Measurements from ENCODE around the gene FRMD4B. TPM values are rescaled to one million over a fixed set of nuclear protein-coding genes. Genes with fewer than 3 reads are reported as not detected.

Gene FRMD4B
- polyA plus RNA-seq, 1 experiment = 0.09 TPM

DNA sequence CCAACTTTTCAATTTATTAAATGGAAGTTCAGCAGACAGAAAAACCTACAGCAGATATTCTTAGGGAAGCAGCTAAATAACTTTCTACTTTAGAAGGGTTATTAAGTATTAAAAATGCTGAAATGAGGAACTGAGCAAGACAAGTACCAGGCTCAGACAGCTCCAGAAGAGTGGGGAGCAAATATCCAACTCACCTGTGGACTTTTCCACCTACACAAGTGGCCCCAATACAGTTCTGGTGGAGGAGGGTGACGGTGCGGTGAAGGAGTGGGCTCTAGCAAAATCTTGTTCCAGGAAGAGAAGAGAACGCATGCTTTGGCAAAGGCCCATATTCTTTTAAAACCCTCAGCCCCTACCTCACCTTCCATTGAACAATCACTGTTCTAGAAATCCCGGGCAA is 133.7 kb downstream of the FRMD4B start:
- TF ChIP-seq, protein P1, sequence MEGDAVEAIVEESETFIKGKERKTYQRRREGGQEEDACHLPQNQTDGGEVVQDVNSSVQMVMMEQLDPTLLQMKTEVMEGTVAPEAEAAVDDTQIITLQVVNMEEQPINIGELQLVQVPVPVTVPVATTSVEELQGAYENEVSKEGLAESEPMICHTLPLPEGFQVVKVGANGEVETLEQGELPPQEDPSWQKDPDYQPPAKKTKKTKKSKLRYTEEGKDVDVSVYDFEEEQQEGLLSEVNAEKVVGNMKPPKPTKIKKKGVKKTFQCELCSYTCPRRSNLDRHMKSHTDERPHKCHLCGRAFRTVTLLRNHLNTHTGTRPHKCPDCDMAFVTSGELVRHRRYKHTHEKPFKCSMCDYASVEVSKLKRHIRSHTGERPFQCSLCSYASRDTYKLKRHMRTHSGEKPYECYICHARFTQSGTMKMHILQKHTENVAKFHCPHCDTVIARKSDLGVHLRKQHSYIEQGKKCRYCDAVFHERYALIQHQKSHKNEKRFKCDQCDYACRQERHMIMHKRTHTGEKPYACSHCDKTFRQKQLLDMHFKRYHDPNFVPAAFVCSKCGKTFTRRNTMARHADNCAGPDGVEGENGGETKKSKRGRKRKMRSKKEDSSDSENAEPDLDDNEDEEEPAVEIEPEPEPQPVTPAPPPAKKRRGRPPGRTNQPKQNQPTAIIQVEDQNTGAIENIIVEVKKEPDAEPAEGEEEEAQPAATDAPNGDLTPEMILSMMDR (IDR thresholded peaks at IDR 0.05; ENCODE audit: insufficient read depth, low read depth, low read length) = no peak
- Histone ChIP-seq H3K27me3 (ENCODE audit: control insufficient read depth, insufficient read depth, low read length) (no peaks in the 10 kb centered on the region; the same call in 1 of the 2 replicates), H3K4me3 (ENCODE audit: low read depth, low read length) (no peak overlapping the region), H3K36me3 (ENCODE audit: control insufficient read depth, insufficient read depth, low read length) (no peaks in the 10 kb centered on the region)
- ChIA-PET POLR2A (no interaction called here), CTCF (no interaction called here)
- no peak for DNase-seq (ENCODE audit: low read depth)

DNA sequence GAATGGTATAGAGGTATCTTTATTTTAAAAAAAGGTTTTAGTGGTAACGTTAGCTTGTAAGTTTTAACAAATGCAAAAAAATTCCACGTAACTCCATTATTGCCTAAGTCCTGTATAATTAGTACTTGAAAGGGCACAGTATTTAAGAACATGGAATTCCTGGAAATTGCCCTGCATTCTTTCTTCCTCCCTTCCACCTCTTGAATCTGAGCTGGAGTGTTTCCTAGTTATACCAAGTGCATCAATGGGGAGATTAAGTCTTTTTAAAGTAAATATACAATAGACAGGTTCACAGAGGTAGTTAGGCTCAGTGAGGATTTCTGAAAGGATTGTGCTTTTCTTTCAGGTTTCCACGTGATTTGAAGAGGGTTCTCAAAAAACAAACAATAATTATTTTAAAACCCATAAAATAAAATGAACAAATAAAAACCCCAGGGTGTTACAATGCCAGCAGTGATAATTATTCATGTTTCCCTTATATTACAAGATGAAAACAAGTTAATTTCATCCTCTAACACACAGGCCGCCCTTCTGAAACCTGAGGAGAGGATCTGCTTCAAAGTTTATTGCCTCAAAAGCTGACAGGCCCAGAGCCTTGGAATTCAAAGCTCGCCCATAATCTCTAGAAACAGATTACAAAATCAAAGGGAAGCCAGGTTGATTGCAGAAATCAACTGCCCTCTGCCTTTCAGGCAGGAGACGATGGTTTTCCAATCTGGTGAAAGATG is 134.6 kb downstream of the FRMD4B start:
- DNase-seq (ENCODE audit: low read depth) = no peak
- ChIA-PET CTCF (no interaction called here), POLR2A (interaction anchor here (0.6 kb wide), 1 partner anchor 320 kb away, joined by 4 read pairs; no protein-coding TSS in a partner anchor)
- TF ChIP-seq, protein P1 (IDR thresholded peaks at IDR 0.05; ENCODE audit: insufficient read depth, low read depth, low read length) = no peak
- H3K4me3 ChIP-seq (ENCODE audit: low read depth, low read length) = no peak overlapping the region
- no peaks in the 10 kb centered on the region; the same call in 1 of the 2 replicates for H3K27me3 ChIP-seq (ENCODE audit: control insufficient read depth, insufficient read depth, low read length)
- no peaks in the 10 kb centered on the region for H3K36me3 ChIP-seq (ENCODE audit: control insufficient read depth, insufficient read depth, low read length)

DNA sequence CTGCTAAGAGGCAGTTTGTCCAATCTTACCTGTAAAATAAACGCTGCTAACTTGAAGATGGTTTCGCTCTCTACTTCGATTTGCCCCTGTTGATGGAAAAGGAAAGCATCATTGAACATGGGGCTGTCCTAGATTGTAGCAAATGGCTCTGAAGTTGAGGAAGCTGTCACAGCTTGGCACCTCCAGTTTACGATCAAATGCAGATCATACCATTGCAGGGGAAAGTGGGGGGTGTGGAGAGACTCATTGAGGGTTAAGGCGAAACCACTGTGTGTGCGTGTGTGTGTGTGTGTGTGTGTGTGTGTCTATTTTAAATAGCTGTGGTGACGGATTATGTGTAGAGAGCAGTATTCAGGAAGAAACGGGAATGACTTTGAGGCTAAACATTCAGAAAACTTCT is 135.9 kb downstream of the FRMD4B start:
- ChIA-PET CTCF (interaction anchor here (1.2 kb wide), 2 partner anchors 14 to 89 kb away, joined by 3 read pairs; no protein-coding TSS in a partner anchor), POLR2A (no interaction called here)
- TF ChIP-seq, protein P1 (IDR thresholded peaks at IDR 0.05; ENCODE audit: insufficient read depth, low read depth, low read length) = no peak
- Histone ChIP-seq H3K27me3 (ENCODE audit: control insufficient read depth, insufficient read depth, low read length) (no peaks in the 10 kb centered on the region; the same call in 1 of the 2 replicates), H3K36me3 (ENCODE audit: control insufficient read depth, insufficient read depth, low read length) (no peaks in the 10 kb centered on the region), H3K4me3 (ENCODE audit: low read depth, low read length) (no peak overlapping the region)
- DNase-seq (ENCODE audit: low read depth) = no peak

DNA sequence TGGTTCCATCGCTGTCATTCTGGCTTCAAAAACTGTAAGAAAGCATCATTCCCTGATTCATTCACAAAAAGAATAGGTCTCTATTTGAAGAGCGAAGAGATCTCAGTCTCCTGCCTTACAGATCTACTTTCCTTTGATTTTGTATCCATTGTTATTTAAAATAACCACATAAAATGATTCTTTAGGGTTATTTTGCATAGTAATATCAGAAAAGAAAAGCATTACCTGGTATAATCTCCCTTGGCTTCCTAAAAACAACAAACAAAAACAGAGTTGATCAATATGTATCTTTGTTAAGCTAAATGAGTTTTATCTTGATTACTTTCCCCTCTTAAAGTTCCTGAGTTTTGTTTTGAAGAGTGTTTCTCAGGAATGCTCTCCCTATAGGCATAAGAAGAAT is 136.9 kb downstream of the FRMD4B start:
- Histone ChIP-seq H3K4me3 (ENCODE audit: low read depth, low read length) (no peak overlapping the region), H3K27me3 (ENCODE audit: control insufficient read depth, insufficient read depth, low read length) (peaks cover 1% of the 10 kb centered on the region; the same call in 1 of the 2 replicates), H3K36me3 (ENCODE audit: control insufficient read depth, insufficient read depth, low read length) (no peaks in the 10 kb centered on the region)
- TF ChIP-seq, protein P1 (IDR thresholded peaks at IDR 0.05; ENCODE audit: insufficient read depth, low read depth, low read length) = no peak
- no peak for DNase-seq (ENCODE audit: low read depth)
- POLR2A ChIA-PET = no interaction called here
- CTCF ChIA-PET = interaction anchor here (1.2 kb wide), 1 partner anchor 88 kb away, joined by 3 read pairs; no protein-coding TSS in a partner anchor

DNA sequence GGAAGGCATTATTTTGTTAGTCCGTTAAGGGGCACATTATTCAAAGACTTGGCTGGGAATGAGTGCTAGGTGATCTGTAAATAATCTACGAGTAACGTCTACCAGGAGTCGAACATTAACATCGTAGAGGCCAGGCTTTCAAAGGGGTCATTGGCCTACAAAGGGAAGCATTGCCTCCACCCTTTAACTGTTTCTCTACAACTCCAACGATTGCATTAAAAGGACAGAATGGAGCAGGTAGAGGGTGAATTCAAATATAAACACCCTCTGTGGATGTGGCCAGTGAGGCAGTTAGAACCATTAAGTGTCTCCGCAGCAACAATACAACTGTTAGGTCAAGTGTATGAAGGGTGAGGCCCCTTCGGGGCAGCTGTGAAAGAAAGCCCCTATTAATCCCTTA is 137.5 kb downstream of the FRMD4B start:
- Histone ChIP-seq H3K27me3 (ENCODE audit: control insufficient read depth, insufficient read depth, low read length) (peaks cover 1% of the 10 kb centered on the region; the same call in 1 of the 2 replicates), H3K36me3 (ENCODE audit: control insufficient read depth, insufficient read depth, low read length) (no peaks in the 10 kb centered on the region), H3K4me3 (ENCODE audit: low read depth, low read length) (no peak overlapping the region)
- ChIA-PET CTCF (no interaction called here), POLR2A (no interaction called here)
- TF ChIP-seq, protein P1 (IDR thresholded peaks at IDR 0.05; ENCODE audit: insufficient read depth, low read depth, low read length) = no peak
- DNase-seq (ENCODE audit: low read depth) = no peak

Data from BJ (cell line).